GM12801 (cell line): ENCODE measurements around the gene PHF20.

Experiments used
- CTCF ChIP-seq: IDR thresholded peaks from one replicate; pipeline ENCODE4 v1.5.1; 2011; ENCODE audit warnings: control low read depth; ENCODE audit not compliant: insufficient read length; ENCODE audit errors: extremely low read depth

PHF20 gene

GRCh38 chr20:35902545-35902941 lies 130.7 kb downstream of the PHF20 start:
- no peak for TF ChIP-seq CTCF

- TF ChIP-seq CTCF = no peak
Measured at GRCh38 chr20:35903843-35904242, 132.0 kb downstream of the PHF20 start.

- TF ChIP-seq CTCF = no peak
Measured at GRCh38 chr20:35904982-35905663, 133.3 kb downstream of the PHF20 start.

- TF ChIP-seq CTCF = no peak
Measured at GRCh38 chr20:35907017-35907701, 135.3 kb downstream of the PHF20 start.

- no peak for TF ChIP-seq CTCF
Measured at GRCh38 chr20:35908007-35908406, 136.2 kb downstream of the PHF20 start.

- no peak for TF ChIP-seq CTCF
Measured at GRCh38 chr20:35909176-35909575, 137.4 kb downstream of the PHF20 start.

GRCh38 chr20:35909796-35910195 lies 138.0 kb downstream of the PHF20 start:
- no peak for TF ChIP-seq CTCF
